RWPE2 (cell line): ENCODE data around the gene DYRK1B.
A peak's percentile ranks its signal among the peaks of the same experiment; 100 is the strongest.

ENCODE experiments used
- ATAC-seq: fragments of 200-7000 bp; cut with Tn5 transposase; 3 replicates; pipeline ENCODE4 v1.9.1; 2021; ENCODE audit warnings: low read depth
- DNase-seq: peaks from one replicate; pipeline ENCODE4 v3.0.0-alpha.2; 2020; ENCODE audit warnings: low spot score
- H3K27ac ChIP-seq: fragments of 450-650 bp; 2 replicates; pipeline ENCODE4 v1.5.1; 2017; ENCODE audit warnings: mild to moderate bottlenecking; ENCODE audit not compliant: poor library complexity, severe bottlenecking
- H3K27me3 ChIP-seq: fragments of 250-450 bp; sonication (Bioruptor Pico); 2 replicates; pipeline ENCODE4 v1.5.1; 2021; ENCODE audit warnings: mild to moderate bottlenecking, moderate library complexity; ENCODE audit not compliant: insufficient read depth, poor library complexity, severe bottlenecking
- H3K36me3 ChIP-seq: fragments of 250-450 bp; sonication (Bioruptor Pico); 2 replicates; pipeline ENCODE4 v1.5.1; 2020; ENCODE audit warnings: low read depth, mild to moderate bottlenecking, moderate library complexity
- H3K4me1 ChIP-seq: fragments of 250-450 bp; sonication (Bioruptor Pico); 2 replicates; pipeline ENCODE4 v1.5.1; 2021; ENCODE audit warnings: mild to moderate bottlenecking, moderate library complexity; ENCODE audit not compliant: insufficient read depth, poor library complexity, severe bottlenecking
- H3K4me3 ChIP-seq: fragments of 250-450 bp; sonication (Bioruptor Pico); 2 replicates; pipeline ENCODE4 v1.5.1; 2021; ENCODE audit warnings: mild to moderate bottlenecking, moderate library complexity; ENCODE audit not compliant: severe bottlenecking
- H3K9me3 ChIP-seq: fragments of 250-450 bp; sonication (Bioruptor Pico); 2 replicates; pipeline ENCODE4 v1.5.1; 2021; ENCODE audit warnings: mild to moderate bottlenecking, moderate library complexity; ENCODE audit not compliant: severe bottlenecking
- CTCF ChIP-seq: fragments of 450-650 bp; IDR thresholded peaks from one replicate; pipeline ENCODE4 v1.5.1; 2017; ENCODE audit warnings: mild to moderate bottlenecking, moderate library complexity; ENCODE audit not compliant: poor library complexity, severe bottlenecking

Gene DYRK1B

GRCh38 chr19:39839678-39840327 lies 5.8 kb upstream of the DYRK1B start:
- Histone ChIP-seq H3K36me3 (peaks cover 76% of the 10 kb centered on the region), H3K9me3 (no peaks in the 10 kb centered on the region), H3K4me1 (peaks cover 24% of the 10 kb centered on the region), H3K27ac (no peak overlapping the region), H3K4me3 (no peak overlapping the region), H3K27me3 (no peaks in the 10 kb centered on the region)
- DNase-seq: peak; percentile 33
- TF ChIP-seq CTCF: no peak
- ATAC-seq: no peak

- DNase-seq (no peak), ATAC-seq (no peak)
- no peak overlapping the region for H3K27ac ChIP-seq
- TF ChIP-seq CTCF: no peak
- H3K4me1 ChIP-seq: peaks cover 11% of the 10 kb centered on the region
- H3K9me3 ChIP-seq: no peaks in the 10 kb centered on the region
- no peaks in the 10 kb centered on the region for H3K27me3 ChIP-seq
- peaks cover 76% of the 10 kb centered on the region for H3K36me3 ChIP-seq
- H3K4me3 ChIP-seq: no peak overlapping the region
These were observed 4.6 kb upstream of the DYRK1B start for GRCh38 chr19:39838569-39838968.

- no peaks in the 10 kb centered on the region for H3K27me3 ChIP-seq
- TF ChIP-seq CTCF: no peak
- H3K27ac ChIP-seq: no peak overlapping the region
- H3K4me1 ChIP-seq: peaks cover 6% of the 10 kb centered on the region
- ATAC-seq (no peak), DNase-seq (no peak)
- no peak overlapping the region for H3K4me3 ChIP-seq
- peaks cover 75% of the 10 kb centered on the region for H3K36me3 ChIP-seq
- no peaks in the 10 kb centered on the region for H3K9me3 ChIP-seq
These were observed 4.0 kb upstream of the DYRK1B start for GRCh38 chr19:39837978-39838377.

- DNase-seq (no peak), ATAC-seq (no peak)
- Histone ChIP-seq H3K4me3 (peak overlapping the region; percentile 72), H3K27ac (peak overlapping the region; percentile 52), H3K36me3 (peaks cover 66% of the 10 kb centered on the region), H3K4me1 (no peaks in the 10 kb centered on the region), H3K27me3 (no peaks in the 10 kb centered on the region), H3K9me3 (no peaks in the 10 kb centered on the region)
- TF ChIP-seq CTCF: no peak
These were observed 402 bp upstream of the DYRK1B start for GRCh38 chr19:39834287-39834841.

- ATAC-seq: peak; percentile 14
- H3K4me1 ChIP-seq: no peaks in the 10 kb centered on the region
- H3K4me3 ChIP-seq: peak overlapping the region; percentile 72
- TF ChIP-seq CTCF: no peak
- DNase-seq: no peak
- H3K36me3 ChIP-seq: peaks cover 62% of the 10 kb centered on the region
- H3K27me3 ChIP-seq: no peaks in the 10 kb centered on the region
- no peaks in the 10 kb centered on the region for H3K9me3 ChIP-seq
- peak overlapping the region; percentile 52 for H3K27ac ChIP-seq
These were observed 850 bp downstream of the DYRK1B start for GRCh38 chr19:39833160-39833463.
